ENCODE data around the gene ATG10.

DNA sequence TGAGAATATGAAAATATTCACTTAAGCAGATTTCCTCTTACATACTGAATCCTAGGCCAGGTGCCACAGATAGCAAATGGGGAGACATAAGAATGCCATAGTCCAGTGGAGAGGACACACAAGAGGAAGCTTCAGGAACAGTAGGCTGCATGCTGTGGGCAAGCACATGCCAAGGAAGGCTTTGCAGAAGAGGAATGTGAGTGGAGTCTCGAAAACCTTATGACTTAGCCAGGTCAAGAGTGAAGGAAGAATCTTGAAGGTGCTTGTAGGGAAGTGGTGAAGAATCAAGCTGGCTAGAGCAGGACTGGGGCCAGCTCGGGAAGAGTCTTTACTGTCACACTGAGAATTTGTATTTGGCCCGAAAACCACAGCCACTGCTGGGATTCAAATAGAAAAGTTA, 285.9 kb downstream of the ATG10 start:
- TF ChIP-seq, protein P1, sequence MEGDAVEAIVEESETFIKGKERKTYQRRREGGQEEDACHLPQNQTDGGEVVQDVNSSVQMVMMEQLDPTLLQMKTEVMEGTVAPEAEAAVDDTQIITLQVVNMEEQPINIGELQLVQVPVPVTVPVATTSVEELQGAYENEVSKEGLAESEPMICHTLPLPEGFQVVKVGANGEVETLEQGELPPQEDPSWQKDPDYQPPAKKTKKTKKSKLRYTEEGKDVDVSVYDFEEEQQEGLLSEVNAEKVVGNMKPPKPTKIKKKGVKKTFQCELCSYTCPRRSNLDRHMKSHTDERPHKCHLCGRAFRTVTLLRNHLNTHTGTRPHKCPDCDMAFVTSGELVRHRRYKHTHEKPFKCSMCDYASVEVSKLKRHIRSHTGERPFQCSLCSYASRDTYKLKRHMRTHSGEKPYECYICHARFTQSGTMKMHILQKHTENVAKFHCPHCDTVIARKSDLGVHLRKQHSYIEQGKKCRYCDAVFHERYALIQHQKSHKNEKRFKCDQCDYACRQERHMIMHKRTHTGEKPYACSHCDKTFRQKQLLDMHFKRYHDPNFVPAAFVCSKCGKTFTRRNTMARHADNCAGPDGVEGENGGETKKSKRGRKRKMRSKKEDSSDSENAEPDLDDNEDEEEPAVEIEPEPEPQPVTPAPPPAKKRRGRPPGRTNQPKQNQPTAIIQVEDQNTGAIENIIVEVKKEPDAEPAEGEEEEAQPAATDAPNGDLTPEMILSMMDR (IDR thresholded peaks at IDR 0.05), result no peak
- no peak for TF ChIP-seq POLR2A (IDR thresholded peaks at IDR 0.05)
- TF ChIP-seq EP300 (IDR thresholded peaks at IDR 0.05), result no peak
